Keratinocyte (primary cell): ENCODE measurements around the gene DEFB114. TPM values are rescaled to one million over a fixed set of nuclear protein-coding genes. Genes with fewer than 3 reads are reported as not detected.

Experiments used
- DNase-seq: peaks from one replicate; pipeline ENCODE4 v3.0.0-alpha.2; 2011; ENCODE audit warnings: low read depth, missing footprints, low spot score
- FAIRE-seq: peaks from 2 replicates; lab custom pipeline; 2011; peaks lifted over from hg19 to GRCh38; lab: Jason Lieb, UNC
- H2AFZ ChIP-seq: 2 replicates; pipeline ENCODE4 v1.6.0; 2012; ENCODE audit warnings: low read length, control low read depth, inconsistent platforms; ENCODE audit not compliant: control insufficient read depth
- H3K27ac ChIP-seq: 2 replicates; pipeline ENCODE4 v1.5.1; 2011; ENCODE audit warnings: low read length; ENCODE audit not compliant: control insufficient read depth, insufficient read depth
- H3K27me3 ChIP-seq: 3 replicates; pipeline ENCODE4 v1.6.0; 2011; ENCODE audit warnings: low read length; ENCODE audit not compliant: control insufficient read depth, insufficient read depth; ENCODE audit errors: extremely low read depth
- H3K36me3 ChIP-seq, 2 experiments: 2 replicates in 1 of 2; 3 replicates in 1 of 2; pipeline ENCODE4 v1.5.1; 2011; ENCODE audit warnings: low read length in 2 of 2, mild to moderate bottlenecking in 1 of 2; ENCODE audit not compliant: control insufficient read depth in 2 of 2, insufficient read depth in 2 of 2; ENCODE audit errors: extremely low read depth in 1 of 2
- H3K4me1 ChIP-seq: 3 replicates; pipeline ENCODE4 v1.5.1; 2011; ENCODE audit warnings: low read length; ENCODE audit not compliant: control insufficient read depth, insufficient read depth; ENCODE audit errors: extremely low read depth
- H3K4me2 ChIP-seq: 3 replicates; pipeline ENCODE4 v1.6.0; 2011; ENCODE audit warnings: low read depth, low read length; ENCODE audit not compliant: control insufficient read depth, insufficient read depth; ENCODE audit errors: extremely low read depth
- H3K4me3 ChIP-seq, 3 experiments: fragments of 200-600 bp in 1 of 3; sonication (generic) in 1 of 3; 2 replicates in 2 of 3; 3 replicates in 1 of 3; pipeline ENCODE4 v1.5.1; 2011 to 2016; ENCODE audit warnings: low read length in 3 of 3, mild to moderate bottlenecking in 3 of 3, control low read depth in 2 of 3, inconsistent platforms in 1 of 3, low read depth in 1 of 3, mixed read lengths in 1 of 3, mixed run types in 1 of 3, moderate library complexity in 1 of 3; ENCODE audit not compliant: control insufficient read depth in 2 of 3, insufficient read depth in 2 of 3; ENCODE audit errors: extremely low read depth in 1 of 3
- H3K79me2 ChIP-seq: 2 replicates; pipeline ENCODE4 v1.6.0; 2012; ENCODE audit warnings: low read length; ENCODE audit not compliant: control insufficient read depth, insufficient read depth
- H3K9ac ChIP-seq: 3 replicates; pipeline ENCODE4 v1.6.0; 2011; ENCODE audit warnings: low read length; ENCODE audit not compliant: control insufficient read depth, insufficient read depth; ENCODE audit errors: extremely low read depth
- H3K9me1 ChIP-seq: 3 replicates; pipeline ENCODE4 v1.6.0; 2011; ENCODE audit warnings: low read length; ENCODE audit not compliant: control insufficient read depth, insufficient read depth; ENCODE audit errors: extremely low read depth
- H3K9me3 ChIP-seq: 2 replicates; pipeline ENCODE4 v1.5.1; 2012; ENCODE audit warnings: low read depth, low read length; ENCODE audit not compliant: control insufficient read depth
- H4K20me1 ChIP-seq: 3 replicates; pipeline ENCODE4 v1.6.0; 2011; ENCODE audit warnings: low read length; ENCODE audit not compliant: control insufficient read depth, insufficient read depth; ENCODE audit errors: extremely low read depth
- CTCF ChIP-seq, 3 experiments: IDR thresholded peaks in 1 of 3; conservative IDR thresholded peaks in 1 of 3; optimal IDR thresholded peaks in 1 of 3; 2 replicates in 2 of 3; 3 replicates in 1 of 3; pipeline versions ENCODE3 to v1.5.1; 2011; ENCODE audit warnings: low read length in 3 of 3, mild to moderate bottlenecking in 3 of 3, moderate library complexity in 2 of 3, control low read depth in 1 of 3, inconsistent platforms in 1 of 3; ENCODE audit not compliant: insufficient read depth in 2 of 3; ENCODE audit errors: extremely low read depth in 1 of 3
- EZH2 ChIP-seq: IDR thresholded peaks from one replicate; pipeline ENCODE4 v1.6.1; 2012; ENCODE audit warnings: inconsistent platforms, mild to moderate bottlenecking, low read length, moderate library complexity
- dilution Hi-C: fragments of 300-500 bp; cut with MboI; formaldehyde crosslinking; loops from one replicate; pipeline ENCODE4 v1.7.0; 2020; ENCODE audit warnings: low sequenced_read_pairs; ENCODE audit not compliant: extremely low pct_ligation_motif_present
- polyA plus RNA-seq, 5 experiments: library from polyadenylated mRNA; depleted of rRNA in 3 of 5; stranded (reverse) in 3 of 5; stranded (forward) in 1 of 5; unstranded in 1 of 5; fragments of >200 nt; gene quantifications; 1 replicate in 1 of 5; 2 replicates in 3 of 5; 3 replicates in 1 of 5; pipeline versions ENCODE4 v1.2.1 to v1.2.3, GENCODE V29; 2011 to 2012; ENCODE audit warnings: missing spikeins in 2 of 5, low read depth in 1 of 5, low replicate concordance in 1 of 5

The DEFB114 gene
- polyA plus RNA-seq, 1 donor (not counting 4 experiments of a cell fraction or from before 2014, with no cell fraction given), result not detected

- Histone ChIP-seq H3K27me3 (no peaks in the 10 kb centered on the region), H3K4me2 (no peak overlapping the region), H3K9me1 (no peaks in the 10 kb centered on the region), H3K36me3 (no peaks in the 10 kb centered on the region), H3K4me3 (no peak overlapping the region), H3K9ac (no peak overlapping the region), H2AFZ (no peak overlapping the region), H4K20me1 (no peaks in the 10 kb centered on the region), H3K9me3 (no peaks in the 10 kb centered on the region), H3K4me1 (peaks cover 8% of the 10 kb centered on the region), H3K79me2 (no peaks in the 10 kb centered on the region), H3K27ac (no peak overlapping the region)
- FAIRE-seq (no peak), DNase-seq (no peak)
- dilution Hi-C loops, result no loop called here
- no peak for TF ChIP-seq CTCF (optimal IDR thresholded peaks at IDR 0.05 in 1 of 3, IDR thresholded peaks at IDR 0.05 in 1 of 3, conservative IDR thresholded peaks at IDR 0.05 in 1 of 3; ENCODE audit: extremely low read depth in 1 of 3, insufficient read depth in 2 of 3, low read length in 3 of 3)
- TF ChIP-seq EZH2, result no peak
Measured at GRCh38 chr6:50003139-50003538, 39.2 kb upstream of the DEFB114 start.

GRCh38 chr6:49995278-49995677, 31.3 kb upstream of the DEFB114 start:
- Histone ChIP-seq H3K9me1 (no peaks in the 10 kb centered on the region), H3K4me3 (no peak overlapping the region), H2AFZ (no peak overlapping the region), H3K9me3 (no peaks in the 10 kb centered on the region), H4K20me1 (no peaks in the 10 kb centered on the region), H3K4me2 (no peak overlapping the region), H3K36me3 (no peaks in the 10 kb centered on the region), H3K27me3 (no peaks in the 10 kb centered on the region), H3K9ac (no peak overlapping the region), H3K27ac (no peak overlapping the region), H3K79me2 (no peaks in the 10 kb centered on the region), H3K4me1 (no peaks in the 10 kb centered on the region)
- dilution Hi-C loops, result no loop called here
- TF ChIP-seq EZH2 (no peak), CTCF (optimal IDR thresholded peaks at IDR 0.05 in 1 of 3, IDR thresholded peaks at IDR 0.05 in 1 of 3, conservative IDR thresholded peaks at IDR 0.05 in 1 of 3; ENCODE audit: extremely low read depth in 1 of 3, insufficient read depth in 2 of 3, low read length in 3 of 3) (no peak)
- DNase-seq, result no peak
- FAIRE-seq, result no peak
